HG03575 (cell line): ENCODE data around the gene FXYD3.

ENCODE experiments used
- ATAC-seq: cut with Tn5 transposase; IDR thresholded peaks from one replicate; pipeline ENCODE4 v1.9.1; 2021; ENCODE audit not compliant: unreplicated experiment, insufficient number of reproducible peaks, low FRiP score; ENCODE audit errors: extremely low read depth

FXYD3 gene

GRCh38 chr19:35167251-35168119 is 51.9 kb downstream of the FXYD3 start:
- no peak for ATAC-seq

GRCh38 chr19:35168196-35168595 is 52.6 kb downstream of the FXYD3 start:
- ATAC-seq = no peak

GRCh38 chr19:35169221-35169995 is 53.8 kb downstream of the FXYD3 start:
- ATAC-seq = no peak

GRCh38 chr19:35170359-35171061 is 54.9 kb downstream of the FXYD3 start:
- ATAC-seq = no peak

- ATAC-seq = no peak
These were observed 56.1 kb downstream of the FXYD3 start for GRCh38 chr19:35171730-35172129.
